OCI-LY7 (cell line): ENCODE measurements around the gene HTRA2.

Experiments
- EZH2phosphoT487 ChIP-seq: fragments of 200-600 bp; sonication (generic); IDR thresholded peaks from 2 replicates; pipeline ENCODE4 v1.6.1; 2018; ENCODE audit warnings: low read depth, borderline replicate concordance, mild to moderate bottlenecking, mixed run types, antibody characterized with exemption, low read length, moderate library complexity, mixed read lengths
- TF ChIP-seq, protein P1 (sequence below): fragments of 200-600 bp; sonication (generic); conservative IDR thresholded peaks from 2 replicates; pipeline ENCODE4 v1.5.1; 2014; ENCODE audit warnings: mild to moderate bottlenecking, antibody characterized with exemption, low read length, moderate library complexity, mixed read lengths

DNA sequence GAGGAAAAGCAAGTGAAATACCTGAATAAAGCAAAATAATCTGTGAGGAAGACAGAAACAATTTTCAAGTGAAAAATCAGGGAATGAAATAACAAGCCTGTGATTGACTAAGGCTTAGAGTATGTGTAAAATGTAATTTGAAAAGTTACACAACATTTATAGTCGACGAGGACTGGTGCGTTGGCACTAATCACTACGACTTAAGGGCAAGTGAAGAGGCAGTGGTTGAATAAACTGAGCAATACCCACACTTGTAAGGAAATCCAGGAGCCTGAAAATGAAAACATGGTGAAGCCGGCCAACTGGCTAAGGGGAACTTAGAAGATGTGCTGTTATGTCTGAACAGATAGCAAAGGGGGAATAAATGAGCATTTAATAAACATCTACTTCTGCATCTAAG, 38.1 kb downstream of the HTRA2 start:
- TF ChIP-seq, protein P1, sequence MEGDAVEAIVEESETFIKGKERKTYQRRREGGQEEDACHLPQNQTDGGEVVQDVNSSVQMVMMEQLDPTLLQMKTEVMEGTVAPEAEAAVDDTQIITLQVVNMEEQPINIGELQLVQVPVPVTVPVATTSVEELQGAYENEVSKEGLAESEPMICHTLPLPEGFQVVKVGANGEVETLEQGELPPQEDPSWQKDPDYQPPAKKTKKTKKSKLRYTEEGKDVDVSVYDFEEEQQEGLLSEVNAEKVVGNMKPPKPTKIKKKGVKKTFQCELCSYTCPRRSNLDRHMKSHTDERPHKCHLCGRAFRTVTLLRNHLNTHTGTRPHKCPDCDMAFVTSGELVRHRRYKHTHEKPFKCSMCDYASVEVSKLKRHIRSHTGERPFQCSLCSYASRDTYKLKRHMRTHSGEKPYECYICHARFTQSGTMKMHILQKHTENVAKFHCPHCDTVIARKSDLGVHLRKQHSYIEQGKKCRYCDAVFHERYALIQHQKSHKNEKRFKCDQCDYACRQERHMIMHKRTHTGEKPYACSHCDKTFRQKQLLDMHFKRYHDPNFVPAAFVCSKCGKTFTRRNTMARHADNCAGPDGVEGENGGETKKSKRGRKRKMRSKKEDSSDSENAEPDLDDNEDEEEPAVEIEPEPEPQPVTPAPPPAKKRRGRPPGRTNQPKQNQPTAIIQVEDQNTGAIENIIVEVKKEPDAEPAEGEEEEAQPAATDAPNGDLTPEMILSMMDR: no peak
- no peak for TF ChIP-seq EZH2phosphoT487
